Measurements from ENCODE around the gene FCER1A.

The FCER1A gene

GRCh38 chr1:159302095-159302494 is at the start of gene FCER1A:
TSS of gene FCER1A (plus strand) at chr1:159302336. CDS start at chr1:159302365, 29 bp downstream.
- in situ Hi-C loops (cut with MboI; ENCODE audit: low pct_unique_long_range_greater_than_20kb, low sequenced_read_pairs): no loop called here
- no peak for DNase-seq

- in situ Hi-C loops (cut with MboI; ENCODE audit: low pct_unique_long_range_greater_than_20kb, low sequenced_read_pairs): no loop called here
- no peak for DNase-seq
Observed at GRCh38 chr1:159261311-159261710, 40.8 kb upstream of the FCER1A start.

GRCh38 chr1:159261721-159262494 is 40.2 kb upstream of the FCER1A start:
- no peak for DNase-seq

DNA sequence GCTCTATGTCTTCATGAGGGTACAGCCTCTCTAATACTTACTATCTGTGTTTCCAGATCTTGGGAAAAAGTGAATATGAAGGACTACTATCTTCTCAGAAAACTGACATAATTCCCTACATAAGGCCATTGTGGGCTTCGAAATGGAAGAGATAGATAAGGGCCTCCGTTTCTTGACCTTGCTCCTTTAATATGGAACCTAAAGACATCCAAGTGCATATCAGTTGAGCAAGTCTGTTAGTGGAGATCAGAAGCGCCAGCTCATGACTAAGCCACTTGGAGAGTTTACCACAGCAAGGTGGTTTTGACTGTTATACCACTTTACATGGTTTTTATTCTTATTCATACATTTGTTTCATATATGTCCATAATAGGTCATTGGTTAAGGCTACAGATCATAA is 35.3 kb upstream of the FCER1A start:
- in situ Hi-C loops (cut with MboI; ENCODE audit: low pct_unique_long_range_greater_than_20kb, low sequenced_read_pairs): no loop called here
- no peak for DNase-seq

More at GRCh38 chr1:159261721-159262494, 40.2 kb upstream of the FCER1A start:
- in situ Hi-C loops (cut with MboI; ENCODE audit: low pct_unique_long_range_greater_than_20kb, low sequenced_read_pairs): no loop called here

DNA sequence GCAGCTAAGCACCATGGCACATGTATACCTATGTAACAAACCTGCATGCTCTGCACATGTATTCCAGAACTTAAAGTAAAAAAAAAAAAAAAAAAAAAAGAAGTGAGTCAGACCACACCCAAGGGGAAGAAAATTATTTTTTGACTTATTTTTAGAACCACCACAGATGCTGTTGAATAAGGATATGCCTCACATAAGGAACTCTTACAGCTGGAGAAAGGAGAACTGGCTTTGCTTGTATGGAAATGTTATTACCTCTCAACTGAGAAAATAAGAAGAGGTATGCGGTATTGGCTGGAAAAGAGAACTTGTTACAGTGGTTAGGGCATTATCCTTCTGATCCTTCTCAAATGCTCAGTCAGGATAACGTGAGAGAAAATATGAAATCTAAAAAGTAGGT is 27.5 kb upstream of the FCER1A start:
- in situ Hi-C loops (cut with MboI; ENCODE audit: low pct_unique_long_range_greater_than_20kb, low sequenced_read_pairs): no loop called here
- DNase-seq: no peak

- in situ Hi-C loops (cut with MboI; ENCODE audit: low pct_unique_long_range_greater_than_20kb, low sequenced_read_pairs): no loop called here
Observed at GRCh38 chr1:159275891-159276290, 26.2 kb upstream of the FCER1A start.

DNA sequence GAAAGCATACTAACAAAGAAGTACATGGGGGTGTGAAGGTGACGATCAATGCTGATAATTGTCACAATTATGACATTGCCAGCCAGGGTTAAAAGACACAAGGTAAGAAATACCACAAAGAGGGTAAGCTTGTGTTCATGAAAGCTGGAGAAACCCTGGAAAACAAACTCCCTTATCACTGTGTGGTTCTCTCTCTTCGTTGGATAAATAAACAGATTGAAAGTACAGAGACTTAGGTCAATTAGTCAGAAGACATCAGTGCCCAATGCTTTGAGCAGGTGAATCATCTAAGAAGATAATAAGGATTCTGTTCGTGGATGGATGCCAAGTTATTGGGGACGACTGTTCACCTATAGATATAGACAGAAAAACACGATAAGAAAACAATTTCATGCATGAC is 22.4 kb upstream of the FCER1A start:
- DNase-seq: no peak
- in situ Hi-C loops (cut with MboI; ENCODE audit: low pct_unique_long_range_greater_than_20kb, low sequenced_read_pairs): no loop called here

More at GRCh38 chr1:159275891-159276290, 26.2 kb upstream of the FCER1A start:
- no peak for DNase-seq

DNA sequence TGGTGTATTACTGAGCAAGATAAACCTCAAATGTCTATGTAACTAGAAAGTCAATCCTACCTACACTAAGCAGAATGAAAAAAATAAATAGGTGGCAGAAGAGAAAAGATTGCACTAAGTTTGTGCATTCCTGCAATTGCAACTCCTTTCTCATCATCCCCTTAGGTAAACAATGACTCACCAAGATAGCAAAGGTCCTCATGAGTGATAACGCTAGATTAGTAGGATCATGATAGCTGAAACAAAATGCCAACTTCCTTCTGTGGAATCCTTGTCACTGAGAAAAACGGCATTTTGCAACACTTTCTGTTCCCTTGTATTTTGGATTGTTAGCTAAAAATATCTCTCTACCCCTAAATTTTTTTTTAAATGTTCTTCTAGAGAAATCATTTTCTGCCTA is 20.0 kb upstream of the FCER1A start:
- in situ Hi-C loops (cut with MboI; ENCODE audit: low pct_unique_long_range_greater_than_20kb, low sequenced_read_pairs): no loop called here
- DNase-seq: no peak

- in situ Hi-C loops (cut with MboI; ENCODE audit: low pct_unique_long_range_greater_than_20kb, low sequenced_read_pairs): no loop called here
- no peak for DNase-seq
Observed at GRCh38 chr1:159289060-159289459, 13.1 kb upstream of the FCER1A start.

GRCh38 chr1:159291424-159291823 is 10.7 kb upstream of the FCER1A start:
- in situ Hi-C loops (cut with MboI; ENCODE audit: low pct_unique_long_range_greater_than_20kb, low sequenced_read_pairs): no loop called here
- no peak for DNase-seq

- in situ Hi-C loops (cut with MboI; ENCODE audit: low pct_unique_long_range_greater_than_20kb, low sequenced_read_pairs): no loop called here
- no peak for DNase-seq
Observed at GRCh38 chr1:159296706-159297375, 5.3 kb upstream of the FCER1A start.

DNA sequence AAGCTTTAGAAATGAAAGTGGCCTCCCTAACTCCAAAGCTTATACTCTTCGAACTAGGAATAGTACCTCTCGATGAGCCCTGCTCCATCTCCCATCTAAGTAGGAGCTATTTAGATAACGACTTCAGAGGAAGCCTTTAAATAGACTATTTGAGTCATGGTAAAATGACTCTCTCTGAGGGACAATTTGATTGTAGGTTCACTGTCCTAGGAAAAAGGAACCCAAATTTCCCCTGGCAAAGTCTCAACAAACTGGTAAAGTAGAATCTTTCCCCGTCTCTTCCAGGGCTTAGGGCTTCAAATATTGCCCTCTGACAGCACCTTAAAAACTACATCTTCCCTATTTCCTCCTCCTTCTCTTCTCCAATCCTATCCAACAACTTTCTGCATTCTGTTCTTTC is 2.0 kb upstream of the FCER1A start:
- no peak for DNase-seq
- in situ Hi-C loops (cut with MboI; ENCODE audit: low pct_unique_long_range_greater_than_20kb, low sequenced_read_pairs): no loop called here

DNA sequence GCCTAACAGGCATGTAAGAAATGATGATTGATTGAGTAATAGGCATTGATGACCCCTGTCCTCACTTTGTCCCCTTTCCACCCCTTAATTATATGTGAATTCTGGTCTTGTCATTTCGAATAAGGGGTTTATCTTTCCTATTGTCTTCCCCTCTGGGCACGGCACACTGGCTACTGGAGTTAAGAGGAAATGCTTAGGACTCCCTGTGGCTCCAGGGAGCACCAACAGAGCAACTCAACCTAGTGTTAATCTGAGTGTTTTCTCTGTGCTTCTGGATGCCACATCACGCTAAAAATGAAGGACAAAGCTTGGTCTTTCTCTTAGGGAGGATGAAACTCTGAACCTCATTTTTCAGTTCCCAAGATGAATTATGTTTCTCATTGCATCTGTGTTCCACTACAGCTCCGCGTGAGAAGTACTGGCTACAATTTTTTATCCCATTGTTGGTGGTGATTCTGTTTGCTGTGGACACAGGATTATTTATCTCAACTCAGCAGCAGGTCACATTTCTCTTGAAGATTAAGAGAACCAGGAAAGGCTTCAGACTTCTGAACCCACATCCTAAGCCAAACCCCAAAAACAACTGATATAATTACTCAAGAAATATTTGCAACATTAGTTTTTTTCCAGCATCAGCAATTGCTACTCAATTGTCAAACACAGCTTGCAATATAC is 5.3 kb downstream of the FCER1A start:
- no peak for DNase-seq
- in situ Hi-C loops (cut with MboI; ENCODE audit: low pct_unique_long_range_greater_than_20kb, low sequenced_read_pairs): no loop called here

- in situ Hi-C loops (cut with MboI; ENCODE audit: low pct_unique_long_range_greater_than_20kb, low sequenced_read_pairs): no loop called here
- no peak for DNase-seq
Observed at GRCh38 chr1:159311679-159312078, 9.5 kb downstream of the FCER1A start.

- in situ Hi-C loops (cut with MboI; ENCODE audit: low pct_unique_long_range_greater_than_20kb, low sequenced_read_pairs): no loop called here
- peak; percentile 4 for DNase-seq
Observed at GRCh38 chr1:159315381-159315780, 13.2 kb downstream of the FCER1A start.

GRCh38 chr1:159318784-159319551 is 16.8 kb downstream of the FCER1A start:
- in situ Hi-C loops (cut with MboI; ENCODE audit: low pct_unique_long_range_greater_than_20kb, low sequenced_read_pairs): no loop called here

DNA sequence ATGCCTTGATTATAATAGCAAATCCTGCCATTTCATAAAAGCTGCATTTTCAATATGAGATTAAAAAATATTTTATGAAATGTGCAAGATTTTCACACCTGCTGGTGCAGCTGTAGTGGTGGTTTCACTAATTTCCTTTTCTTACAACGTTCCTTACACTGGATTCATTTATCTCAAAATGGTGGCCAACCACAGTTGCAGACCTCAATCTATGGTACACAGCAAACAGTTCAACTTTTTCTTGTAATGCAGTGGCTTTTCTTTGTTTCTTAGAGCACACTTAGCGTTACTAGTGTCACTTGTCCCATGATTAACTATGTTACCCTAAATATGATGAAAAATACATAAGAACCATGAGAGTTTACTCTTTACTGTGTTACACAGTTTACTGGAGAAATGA is 32.7 kb downstream of the FCER1A start:
- no peak for DNase-seq
- in situ Hi-C loops (cut with MboI; ENCODE audit: low pct_unique_long_range_greater_than_20kb, low sequenced_read_pairs): no loop called here

More at GRCh38 chr1:159318784-159319551, 16.8 kb downstream of the FCER1A start:
- DNase-seq: no peak

DNA sequence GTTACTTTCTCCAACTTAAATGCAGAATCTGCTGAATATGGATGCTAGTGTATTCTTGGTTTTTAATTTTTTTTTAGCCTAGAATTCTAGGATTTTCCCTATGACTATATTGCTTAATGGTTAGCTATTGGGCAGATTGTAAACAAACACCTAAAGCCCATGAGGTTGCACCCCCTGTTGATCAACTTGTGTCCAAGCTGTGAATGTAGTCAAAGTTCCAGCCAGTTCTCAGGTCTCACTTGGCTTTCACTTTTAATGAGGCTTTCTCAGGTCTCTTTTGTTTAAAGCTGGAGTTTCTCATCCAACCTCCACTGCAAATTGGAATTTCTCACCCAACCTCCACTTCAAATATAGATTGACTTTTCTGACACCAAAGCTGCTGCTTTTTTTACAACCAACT is 35.9 kb downstream of the FCER1A start:
- no peak for DNase-seq
- in situ Hi-C loops (cut with MboI; ENCODE audit: low pct_unique_long_range_greater_than_20kb, low sequenced_read_pairs): no loop called here

DNA sequence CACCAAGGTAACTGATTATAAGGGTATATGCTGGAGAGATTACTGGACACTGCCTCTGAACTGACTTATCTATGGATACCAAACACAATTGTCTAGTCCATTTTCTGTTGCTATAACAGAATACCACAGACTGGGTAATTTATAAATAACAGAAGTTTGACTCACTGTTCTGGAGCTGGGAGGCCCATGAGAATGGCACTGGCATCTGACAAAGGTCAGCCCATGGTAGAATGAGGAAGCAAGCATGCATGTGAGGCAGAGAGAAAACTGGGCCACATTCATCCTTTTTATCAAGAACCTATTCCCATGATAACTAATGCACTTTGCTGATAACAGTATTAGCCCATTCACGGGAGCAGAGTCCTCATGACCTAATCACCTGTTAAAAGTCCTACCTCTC is 37.4 kb downstream of the FCER1A start:
- in situ Hi-C loops (cut with MboI; ENCODE audit: low pct_unique_long_range_greater_than_20kb, low sequenced_read_pairs): no loop called here
- DNase-seq: no peak

All from KBM-7 (cell line).